GM23338 (cell line): Measurements from ENCODE around the gene RNF31. TPM values are rescaled to one million over a fixed set of nuclear protein-coding genes. Genes with fewer than 3 reads are reported as not detected.

Experiments used
- ATAC-seq: fragments of 200-7000 bp; cut with Tn5 transposase; 3 replicates; pipeline ENCODE4 v1.9.1; 2020
- DNase-seq: peaks from one replicate; pipeline ENCODE4 v3.0.0-alpha.2; 2015; ENCODE audit warnings: low spot score
- H2AFZ ChIP-seq: fragments of 200-600 bp; sonication (generic); 2 replicates; pipeline ENCODE4 v1.8.0; 2016; ENCODE audit warnings: antibody characterized with exemption, mild to moderate bottlenecking, moderate library complexity
- H3F3A ChIP-seq: fragments of 200-600 bp; sonication (generic); replicated peaks from 2 replicates; pipeline ENCODE4 v1.8.0; 2017; ENCODE audit warnings: antibody characterized with exemption, mixed run types, low read depth
- H3K27ac ChIP-seq: fragments of 200-600 bp; sonication (generic); 2 replicates; pipeline ENCODE4 v1.6.1; 2016; ENCODE audit warnings: low read depth
- H3K27me3 ChIP-seq: fragments of 200-600 bp; sonication (generic); 2 replicates; pipeline ENCODE4 v1.8.0; 2016; ENCODE audit warnings: mild to moderate bottlenecking, mixed run types, moderate library complexity; ENCODE audit not compliant: insufficient read depth
- H3K36me3 ChIP-seq: fragments of 200-600 bp; sonication (generic); 2 replicates; pipeline ENCODE4 v1.8.0; 2016; ENCODE audit warnings: mild to moderate bottlenecking; ENCODE audit not compliant: insufficient read depth
- H3K4me1 ChIP-seq: fragments of 200-600 bp; sonication (generic); 2 replicates; pipeline ENCODE4 v1.8.0; 2016; ENCODE audit warnings: mild to moderate bottlenecking, moderate library complexity; ENCODE audit not compliant: insufficient read depth
- H3K4me2 ChIP-seq: fragments of 200-600 bp; sonication (generic); 2 replicates; pipeline ENCODE4 v1.7.1; 2017; ENCODE audit warnings: mixed run types
- H3K4me3 ChIP-seq: fragments of 200-600 bp; sonication (generic); 2 replicates; pipeline ENCODE4 v1.6.1; 2016; ENCODE audit warnings: mixed run types
- H3K79me2 ChIP-seq: fragments of 200-600 bp; sonication (generic); replicated peaks from 2 replicates; pipeline ENCODE4 v1.8.0; 2017; ENCODE audit warnings: mild to moderate bottlenecking; ENCODE audit not compliant: insufficient read depth
- H3K9me2 ChIP-seq: fragments of 200-600 bp; sonication (generic); 2 replicates; pipeline ENCODE4 v1.8.0; 2017; ENCODE audit not compliant: insufficient read depth
- H4K20me1 ChIP-seq: fragments of 200-600 bp; sonication (generic); replicated peaks from 2 replicates; pipeline ENCODE4 v1.8.0; 2017; ENCODE audit warnings: mild to moderate bottlenecking; ENCODE audit not compliant: insufficient read depth
- H3K27ac Mint-ChIP-seq: 2 replicates; pipeline ENCODE4 v1.8.0; 2020; ENCODE audit warnings: inconsistent platforms, mild to moderate bottlenecking, moderate library complexity, mixed read lengths
- H3K27me3 Mint-ChIP-seq: 3 replicates; pipeline ENCODE4 v1.8.0; 2022; ENCODE audit warnings: low read depth, mild to moderate bottlenecking, moderate library complexity, mixed read lengths, inconsistent platforms; ENCODE audit not compliant: insufficient read depth, poor library complexity
- H3K36me3 Mint-ChIP-seq: 3 replicates; pipeline ENCODE4 v1.8.0; 2021; ENCODE audit warnings: low read depth, mild to moderate bottlenecking, inconsistent platforms, moderate library complexity, mixed read lengths
- H3K4me1 Mint-ChIP-seq: 3 replicates; pipeline ENCODE4 v1.8.0; 2020; ENCODE audit warnings: mild to moderate bottlenecking, inconsistent platforms, mixed read lengths
- H3K4me3 Mint-ChIP-seq: 3 replicates; pipeline ENCODE4 v1.8.0; 2021; ENCODE audit warnings: moderate library complexity, mild to moderate bottlenecking, inconsistent platforms, mixed read lengths
- H3K9me3 Mint-ChIP-seq: 3 replicates; pipeline ENCODE4 v1.8.0; 2020; ENCODE audit warnings: moderate library complexity, mild to moderate bottlenecking, inconsistent platforms, mixed read lengths
- CREB1 ChIP-seq: fragments of 250-450 bp; sonication (Bioruptor Pico); IDR thresholded peaks from 2 replicates; pipeline ENCODE4 v1.5.0; 2020; ENCODE audit warnings: low read depth, mild to moderate bottlenecking, moderate library complexity
- CTCF ChIP-seq, 2 experiments: fragments of 200-600 bp in 1 of 2; sonication (generic) in 1 of 2; conservative IDR thresholded peaks; 2 replicates each; pipeline versions ENCODE4 v1.5.1 to v1.6.1; 2016 to 2017; ENCODE audit warnings: antibody characterized with exemption in 2 of 2, low read depth in 2 of 2, mild to moderate bottlenecking in 2 of 2, moderate library complexity in 1 of 2
- EZH2 ChIP-seq: fragments of 200-600 bp; sonication (generic); IDR thresholded peaks from one replicate; pipeline ENCODE4 v1.8.0; 2017; ENCODE audit warnings: antibody characterized with exemption, mild to moderate bottlenecking, low read depth; ENCODE audit not compliant: unreplicated experiment
- NANOG ChIP-seq: IDR thresholded peaks from 2 replicates; pipeline ENCODE4 v1.6.1; 2016; ENCODE audit warnings: antibody characterized with exemption, borderline replicate concordance
- STAT1 ChIP-seq: IDR thresholded peaks from one replicate; pipeline ENCODE4 v1.6.1; 2016; ENCODE audit warnings: antibody characterized with exemption; ENCODE audit not compliant: unreplicated experiment
- ZNF462 ChIP-seq: fragments of 250-450 bp; sonication (Bioruptor Pico); IDR thresholded peaks from 2 replicates; pipeline ENCODE4 v1.5.0; 2020; ENCODE audit warnings: mild to moderate bottlenecking, moderate library complexity
- polyA plus RNA-seq: library from polyadenylated mRNA; unstranded; fragments of >200 nt; fragmentation: Nextera tagmentation; extraction: Ambion mirVana; gene quantifications from 2 replicates; pipeline ENCODE4 v1.2.1, GENCODE V29; 2016
- total RNA-seq: library from RNA; depleted of rRNA; stranded (reverse); fragments of >200 nt; shearing (Covaris generic); gene quantifications from 2 replicates; pipeline ENCODE4 v1.2.3, GENCODE V29; 2014

Gene RNF31
- total and polyA plus RNA-seq, 2 experiments from 2014 or later: 54.8 to 87.4 TPM

GRCh38 chr14:24157331-24157730 lies 10.0 kb downstream of the RNF31 start:
- Mint-ChIP-seq H3K36me3 (peaks cover 65% of the 10 kb centered on the region), H3K27ac (no peak overlapping the region)
- no peak for ATAC-seq

More at GRCh38 chr14:24157331-24157730, 10.0 kb downstream of the RNF31 start:
- Histone ChIP-seq H4K20me1 (peaks cover 7% of the 10 kb centered on the region; the same call in 1 of the 2 replicates), H2AFZ (no peak overlapping the region), H3K36me3 (peaks cover 20% of the 10 kb centered on the region; the same call in 1 of the 2 replicates), H3K4me2 (no peak overlapping the region), H3K27me3 (no peaks in the 10 kb centered on the region), H3F3A (peaks cover 12% of the 10 kb centered on the region; the same call in 1 of the 2 replicates), H3K4me3 (no peak overlapping the region), H3K9me2 (no peaks in the 10 kb centered on the region), H3K27ac (no peak overlapping the region), H3K4me1 (peaks cover 11% of the 10 kb centered on the region), H3K79me2 (no peaks in the 10 kb centered on the region)
- H3K4me1 Mint-ChIP-seq: peaks cover 9% of the 10 kb centered on the region
- H3K27me3 Mint-ChIP-seq: peaks cover 4% of the 10 kb centered on the region
- H3K4me3 Mint-ChIP-seq: no peak overlapping the region
- TF ChIP-seq ZNF462 (CRISPR knock-in tag) (no peak), NANOG (no peak), CREB1 (CRISPR knock-in tag) (no peak), EZH2 (no peak), CTCF (conservative IDR thresholded peaks at IDR 0.05; ENCODE audit: low read depth in 2 of 2) (no peak), STAT1 (no peak)
- no peaks in the 10 kb centered on the region for H3K9me3 Mint-ChIP-seq
- no peak for DNase-seq
